ENCODE data around the gene NAA80. TPM values are rescaled to one million over a fixed set of nuclear protein-coding genes. Genes with fewer than 3 reads are reported as not detected.

NAA80 gene
- polyA plus RNA-seq, 1 of the 3 experiments (the other 2 are of a cell fraction): 10.5 TPM

GRCh38 chr3:50267280-50267913 lies 31.8 kb downstream of the NAA80 start:
- no peaks in the 10 kb centered on the region for H3K36me3 ChIP-seq (replicated peaks in 1 of 2; ENCODE audit: control insufficient read depth in 1 of 2, insufficient read depth in 2 of 2, low read length in 1 of 2)
- peaks cover 27 to 31% of the 10 kb centered on the region in 2 experiments; a peak in 3 of 4 replicates for H3K4me1 ChIP-seq (ENCODE audit: control insufficient read depth in 1 of 2, insufficient read depth in 2 of 2, low read depth in 1 of 2, low read length in 1 of 2)
- no peak overlapping the region for H2AFZ ChIP-seq (ENCODE audit: low read depth)
- H3K27me3 ChIP-seq (ENCODE audit: insufficient read depth): no peaks in the 10 kb centered on the region
- H3K4me2 ChIP-seq: peak overlapping the region; percentile 56
- H3K9ac ChIP-seq: peak overlapping the region; percentile 49
- peak overlapping the region; percentile 40 to 53; a peak in 3 of 4 replicates for H3K4me3 ChIP-seq (ENCODE audit: low read depth in 2 of 2, low read length in 1 of 2)
- ChIA-PET CTCF (interaction anchor here (0.6 to 6.6 kb wide), 10 partner anchors 7 to 78 kb away, joined by 3 to 49 read pairs (median 6); partner anchors contain the start of gene GNAT1), POLR2A (interaction anchor here (0.8 kb wide), 1 partner anchor 29 kb away, joined by 3 read pairs; no protein-coding TSS in a partner anchor)
- no peaks in the 10 kb centered on the region for H3K9me2 ChIP-seq
- peaks cover 28% of the 10 kb centered on the region for H3F3A ChIP-seq (replicated peaks; ENCODE audit: insufficient read depth)
- DNase-seq: no peak
- WGBS (ENCODE audit: low lambda C conversion rate): 35% methylated on average over 9 of the region's 22 CpGs
- H3K27ac ChIP-seq (ENCODE audit: low read depth in 2 of 2, low read length in 1 of 2): no peak overlapping the region
- H3K9me3 ChIP-seq: no peaks in the 10 kb centered on the region
- H4K20me1 ChIP-seq (ENCODE audit: insufficient read depth): no peaks in the 10 kb centered on the region
- TF ChIP-seq MAX (IDR thresholded peaks at IDR 0.05; ENCODE audit: low read depth) (0 out of 2 replicates have a peak, but pooled peaks have one; percentile 33), POLR2AphosphoS5 (IDR thresholded peaks at IDR 0.05; ENCODE audit: low read depth, low read length) (peak; percentile 26; the same call in 1 of the 2 replicates), TCF12 (IDR thresholded peaks at IDR 0.05) (0 out of 2 replicates have a peak, but pooled peaks have one; percentile 10), RCOR1 (IDR thresholded peaks at IDR 0.05; ENCODE audit: low read length) (no peak), SMC3 (IDR thresholded peaks at IDR 0.05; ENCODE audit: low read depth, low read length) (no peak), JUND (IDR thresholded peaks at IDR 0.05) (no peak), EP300 (IDR thresholded peaks at IDR 0.05; ENCODE audit: borderline replicate concordance in 1 of 2, low read depth in 1 of 2, low read length in 1 of 2) (no peak)
- H3K79me2 ChIP-seq (ENCODE audit: insufficient read depth): no peaks in the 10 kb centered on the region

- Histone ChIP-seq H4K20me1 (ENCODE audit: insufficient read depth) (no peaks in the 10 kb centered on the region), H3K4me2 (peak overlapping the region; percentile 56), H3K9me3 (no peaks in the 10 kb centered on the region), H2AFZ (ENCODE audit: low read depth) (no peak overlapping the region), H3K9me2 (no peaks in the 10 kb centered on the region), H3K36me3 (replicated peaks in 1 of 2; ENCODE audit: control insufficient read depth in 1 of 2, insufficient read depth in 2 of 2, low read length in 1 of 2) (no peaks in the 10 kb centered on the region), H3F3A (replicated peaks; ENCODE audit: insufficient read depth) (peaks cover 30% of the 10 kb centered on the region), H3K79me2 (ENCODE audit: insufficient read depth) (0 out of 2 replicates have a peak, but pooled peaks cover 3% of the 10 kb centered on the region), H3K27me3 (ENCODE audit: insufficient read depth) (no peaks in the 10 kb centered on the region), H3K4me1 (ENCODE audit: control insufficient read depth in 1 of 2, insufficient read depth in 2 of 2, low read depth in 1 of 2, low read length in 1 of 2) (peaks cover 27 to 31% of the 10 kb centered on the region in 2 experiments; a peak in 3 of 4 replicates), H3K27ac (ENCODE audit: low read depth in 2 of 2, low read length in 1 of 2) (no peak overlapping the region), H3K4me3 (ENCODE audit: low read depth in 2 of 2, low read length in 1 of 2) (peak overlapping the region; percentile 40 to 53; a peak in 3 of 4 replicates), H3K9ac (peak overlapping the region; percentile 49)
- no peak for DNase-seq
- ChIA-PET CTCF (interaction anchor here (0.8 to 6.6 kb wide), 12 partner anchors 8 to 78 kb away, joined by 3 to 49 read pairs (median 5); partner anchors contain the start of gene GNAT1), POLR2A (interaction anchor here (0.8 kb wide), 1 partner anchor 29 kb away, joined by 3 read pairs; no protein-coding TSS in a partner anchor)
- WGBS (ENCODE audit: low lambda C conversion rate): 73% methylated on average over 5 of the region's 7 CpGs
- TF ChIP-seq USF2 (IDR thresholded peaks at IDR 0.05; ENCODE audit: borderline replicate concordance, low read depth, low read length): no peak
- no peak for TF ChIP-seq REST (IDR thresholded peaks at IDR 0.05; ENCODE audit: low read depth, low read length)
- no peak for TF ChIP-seq ZBTB33 (IDR thresholded peaks at IDR 0.05; ENCODE audit: borderline replicate concordance, low read depth)
- no peak for TF ChIP-seq FOXJ3 (CRISPR knock-in tag; IDR thresholded peaks at IDR 0.05)
- no peak for TF ChIP-seq TEAD4 (IDR thresholded peaks at IDR 0.05; ENCODE audit: borderline replicate concordance, insufficient read depth)
- no peak for TF ChIP-seq TCF12 (IDR thresholded peaks at IDR 0.05)
- no peak for TF ChIP-seq RCOR1 (IDR thresholded peaks at IDR 0.05; ENCODE audit: low read length)
- no peak for TF ChIP-seq JUND (IDR thresholded peaks at IDR 0.05)
- no peak for TF ChIP-seq NFIC (IDR thresholded peaks at IDR 0.05; ENCODE audit: borderline replicate concordance)
- no peak for TF ChIP-seq POLR2AphosphoS5 (IDR thresholded peaks at IDR 0.05; ENCODE audit: low read depth, low read length)
- no peak for TF ChIP-seq CTCF (IDR thresholded peaks at IDR 0.05)
- no peak for TF ChIP-seq RXRA (IDR thresholded peaks at IDR 0.05; ENCODE audit: borderline replicate concordance, low read depth)
- no peak for TF ChIP-seq SMC3 (IDR thresholded peaks at IDR 0.05; ENCODE audit: low read depth, low read length)
- no peak for TF ChIP-seq TAF1 (IDR thresholded peaks at IDR 0.05; ENCODE audit: borderline replicate concordance, low read depth, low read length)
Measured at GRCh38 chr3:50266836-50267235, 32.4 kb downstream of the NAA80 start.

Data from SK-N-SH (cell line).